HCT116 (cell line): ENCODE results near the gene LRRC73. TPM values are rescaled to one million over a fixed set of nuclear protein-coding genes. Genes with fewer than 3 reads are reported as not detected.

ENCODE experiments used
- ATAC-seq: fragments of 200-7000 bp; cut with Tn5 transposase; 2 replicates; pipeline ENCODE4 v1.9.1; 2020; ENCODE audit warnings: mild to moderate bottlenecking, moderate library complexity
- BruUV-seq: library from RNA; stranded (reverse); fragments of 400-500 nt; replicated peaks from 2 replicates; lab custom pipeline; 2021; lab: Mats Ljungman, UMichigan
- CTCF ChIA-PET: fragments of 300-600 bp; sonication (Branson Sonifier 250); formaldehyde crosslinking; loops from one replicate; lab custom pipeline; 2021; ENCODE audit warnings: antibody characterized with exemption; lab: Charles Lee
- POLR2A ChIA-PET: fragments of 300-600, 350-600 bp; sonication (Branson Sonifier 250); formaldehyde crosslinking; loops from one replicate; lab custom pipeline; 2021; ENCODE audit warnings: antibody characterized with exemption; lab: Charles Lee
- RAD21 ChIA-PET, 2 experiments: fragments of 300-600 bp; sonication (Branson Sonifier 250); formaldehyde crosslinking; loops; one replicate each; lab custom pipeline; 2023; ENCODE audit warnings: low total read pairs in 2 of 2; ENCODE audit not compliant: uncharacterized antibody in 2 of 2, unreplicated experiment in 2 of 2, low non-redundant PET in 1 of 2; lab: Charles Lee
- DNase-seq: peaks from one replicate; pipeline ENCODE4 v3.0.0-alpha.2; 2010; ENCODE audit warnings: low read depth, low spot score
- H2AFZ ChIP-seq: fragments of 200-600 bp; shearing (Covaris generic), sonication (generic); 2 replicates; pipeline ENCODE4 v1.6.1; 2017; ENCODE audit warnings: low read depth, mixed run types, mixed read lengths, antibody characterized with exemption, low read length; ENCODE audit not compliant: poor library complexity, severe bottlenecking
- H3K27ac ChIP-seq: 2 replicates; pipeline ENCODE4 v1.5.1; 2012; ENCODE audit warnings: low read depth, low read length
- H3K27me3 ChIP-seq: fragments of 200-600 bp; sonication (generic); 2 replicates; pipeline ENCODE4 v1.6.1; 2016; ENCODE audit warnings: mixed run types, low read length, mixed read lengths; ENCODE audit not compliant: insufficient read depth
- H3K36me3 ChIP-seq, 2 experiments: fragments of 200-500 bp in 1 of 2; fragments of 200-600 bp in 1 of 2; sonication (Bioruptor generic) in 1 of 2; sonication (generic) in 1 of 2; 2 replicates each; pipeline versions ENCODE4 v1.5.1 to v1.6.1; 2014 to 2016; ENCODE audit warnings: low read length in 2 of 2, inconsistent platforms in 1 of 2, mixed read lengths in 1 of 2, mixed run types in 1 of 2; ENCODE audit not compliant: insufficient read depth in 2 of 2, control insufficient read depth in 1 of 2
- H3K4me1 ChIP-seq, 2 experiments: fragments of 200-600 bp in 1 of 2; sonication (generic) in 1 of 2; 2 replicates each; pipeline versions ENCODE4 v1.5.1 to v1.6.1; 2012 to 2017; ENCODE audit warnings: low read length in 2 of 2, inconsistent platforms in 1 of 2, mild to moderate bottlenecking in 1 of 2, mixed read lengths in 1 of 2, mixed run types in 1 of 2, moderate library complexity in 1 of 2; ENCODE audit not compliant: insufficient read depth in 2 of 2, control insufficient read depth in 1 of 2
- H3K4me2 ChIP-seq: fragments of 200-600 bp; sonication (generic); 2 replicates; pipeline ENCODE4 v1.6.1; 2017; ENCODE audit warnings: mixed run types, low read length, mixed read lengths
- H3K4me3 ChIP-seq, 2 experiments: fragments of 200-600 bp in 1 of 2; sonication (generic) in 1 of 2; replicated peaks in 1 of 2; 2 replicates each; pipeline ENCODE4 v1.5.1; 2011 to 2016; ENCODE audit warnings: low read length in 2 of 2, control low read depth in 1 of 2, low read depth in 1 of 2, mild to moderate bottlenecking in 1 of 2, mixed read lengths in 1 of 2, mixed run types in 1 of 2
- H3K79me2 ChIP-seq: fragments of 200-600 bp; sonication (generic); 2 replicates; pipeline ENCODE4 v1.6.1; 2017; ENCODE audit warnings: mild to moderate bottlenecking, mixed run types, low read length, moderate library complexity, mixed read lengths; ENCODE audit not compliant: insufficient read depth
- H3K9ac ChIP-seq: fragments of 200-600 bp; sonication (generic); 2 replicates; pipeline ENCODE4 v1.6.1; 2016; ENCODE audit warnings: low read length, mixed read lengths
- H3K9me2 ChIP-seq: fragments of 200-600 bp; sonication (generic), shearing (Covaris generic); 2 replicates; pipeline ENCODE4 v1.6.1; 2017; ENCODE audit warnings: mixed run types, mild to moderate bottlenecking, moderate library complexity; ENCODE audit not compliant: insufficient read depth
- H3K9me3 ChIP-seq, 2 experiments: fragments of 200-500 bp in 1 of 2; fragments of 200-600 bp in 1 of 2; sonication (Bioruptor generic) in 1 of 2; sonication (generic) in 1 of 2; 2 replicates each; pipeline ENCODE4 v1.6.1; 2014 to 2017; ENCODE audit warnings: low read length in 2 of 2, mixed read lengths in 2 of 2, inconsistent platforms in 1 of 2, low read depth in 1 of 2, mild to moderate bottlenecking in 1 of 2, mixed run types in 1 of 2, moderate library complexity in 1 of 2; ENCODE audit not compliant: control insufficient read depth in 1 of 2, insufficient read depth in 1 of 2
- H4K20me1 ChIP-seq: fragments of 200-600 bp; sonication (generic), shearing (Covaris generic); 2 replicates; pipeline ENCODE4 v1.6.1; 2017; ENCODE audit warnings: mixed run types, mild to moderate bottlenecking, moderate library complexity; ENCODE audit not compliant: insufficient read depth
- ATF3 ChIP-seq: IDR thresholded peaks from 2 replicates; pipeline ENCODE4 v1.6.1; 2012
- CEBPB ChIP-seq: IDR thresholded peaks from 2 replicates; pipeline ENCODE4 v1.6.1; 2012; ENCODE audit warnings: low read depth
- EZH2 ChIP-seq: fragments of 200-600 bp; sonication (generic); IDR thresholded peaks from 2 replicates; pipeline ENCODE4 v1.6.1; 2017; ENCODE audit warnings: antibody characterized with exemption, mixed run types
- EZH2phosphoT487 ChIP-seq: fragments of 200-600 bp; IDR thresholded peaks from 2 replicates; pipeline ENCODE4 v1.6.1; 2018; ENCODE audit warnings: antibody characterized with exemption, borderline replicate concordance
- FOSL1 ChIP-seq: IDR thresholded peaks from 2 replicates; pipeline ENCODE4 v1.6.1; 2012; ENCODE audit warnings: low read depth
- JUND ChIP-seq: IDR thresholded peaks from 2 replicates; pipeline ENCODE4 v1.6.1; 2012
- RAD21 ChIP-seq: IDR thresholded peaks from 2 replicates; pipeline ENCODE4 v1.6.1; 2012; ENCODE audit warnings: low read depth, mild to moderate bottlenecking
- SP1 ChIP-seq: IDR thresholded peaks from 2 replicates; pipeline ENCODE4 v1.6.1; 2012; ENCODE audit warnings: low read depth
- SRF ChIP-seq: IDR thresholded peaks from 2 replicates; pipeline ENCODE4 v1.6.1; 2012; ENCODE audit warnings: low read depth
- TCF7L2 ChIP-seq: IDR thresholded peaks from 2 replicates; pipeline ENCODE4 v1.7.0; 2011; ENCODE audit warnings: borderline replicate concordance, inconsistent platforms; ENCODE audit not compliant: insufficient read depth, insufficient read length; ENCODE audit errors: extremely low read depth
- YY1 ChIP-seq: IDR thresholded peaks from 2 replicates; pipeline ENCODE4 v1.6.1; 2011; ENCODE audit warnings: low read length, low read depth, moderate library complexity, mild to moderate bottlenecking; ENCODE audit not compliant: insufficient replicate concordance; ENCODE audit errors: extremely low read depth
- ZNF274 ChIP-seq: fragments of 200-500 bp; sonication (Bioruptor generic); IDR thresholded peaks from 2 replicates; pipeline ENCODE4 v1.6.1; 2014; ENCODE audit warnings: mild to moderate bottlenecking, low read depth, low read length, inconsistent platforms
- intact Hi-C: fragments of 100-400 bp; cut with micrococcal nuclease; formaldehyde crosslinking; loops from 2 replicates; pipeline ENCODE4 v1.10.0; 2022
- total RNA-seq: library from RNA; stranded (reverse); gene quantifications from one replicate; pipeline ENCODE4 v1.2.1, GENCODE V29; 2021; ENCODE audit not compliant: unreplicated experiment
- TF ChIP-seq, protein P1 (sequence below): IDR thresholded peaks from 2 replicates; pipeline ENCODE4 v1.6.1; 2011; ENCODE audit warnings: mild to moderate bottlenecking, low read length, moderate library complexity; ENCODE audit not compliant: insufficient replicate concordance; ENCODE audit errors: extremely low read depth

The LRRC73 gene
- total RNA-seq, 1 experiment from 2014 or later = 1.2 TPM

DNA sequence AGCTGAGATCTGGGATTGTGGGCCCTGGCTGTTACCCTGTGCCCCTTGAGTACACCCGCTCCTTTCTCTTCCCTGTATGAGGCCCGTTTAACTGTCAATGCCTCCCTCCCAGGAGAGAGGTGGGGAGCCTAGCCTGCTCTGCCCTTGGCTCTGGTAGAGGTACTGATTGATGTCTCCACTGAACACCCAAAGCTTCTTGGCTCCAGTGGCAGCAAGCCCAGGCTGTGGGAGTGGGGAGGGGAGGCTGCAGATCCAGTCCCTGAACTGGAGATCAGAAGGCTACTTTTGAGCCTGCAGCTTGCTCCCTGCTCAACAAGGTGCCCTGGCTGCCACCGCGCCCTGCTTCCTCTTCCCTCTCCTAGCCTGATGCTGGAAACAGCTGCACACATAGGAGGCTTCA, 7.5 kb downstream of the LRRC73 start:
- H3K9me3 ChIP-seq = no peaks in the 10 kb centered on the region
- H3K4me2 ChIP-seq = no peak overlapping the region
- no peak for ATAC-seq
- H3K9me2 ChIP-seq = no peaks in the 10 kb centered on the region
- H2AFZ ChIP-seq = no peak overlapping the region
- CTCF ChIA-PET = interaction anchor here (1.9 kb wide), 1 partner anchor 45 kb away, joined by 4 read pairs; no protein-coding TSS in a partner anchor
- H3K79me2 ChIP-seq = peaks cover 6% of the 10 kb centered on the region; the same call in 1 of the 2 replicates
- peaks cover 11 to 42% of the 10 kb centered on the region in 2 experiments; a peak in 3 of 4 replicates for H3K36me3 ChIP-seq
- no peaks in the 10 kb centered on the region for H3K27me3 ChIP-seq
- no peak overlapping the region for H3K9ac ChIP-seq
- intact Hi-C loops = loop anchor here (10.0 kb wide), 1 partner anchor 138 kb away; the partner anchor contains the start of gene ZNF318
- TF ChIP-seq EZH2 (no peak), ZNF274 (no peak), CEBPB (no peak)
- TF ChIP-seq, protein P1, sequence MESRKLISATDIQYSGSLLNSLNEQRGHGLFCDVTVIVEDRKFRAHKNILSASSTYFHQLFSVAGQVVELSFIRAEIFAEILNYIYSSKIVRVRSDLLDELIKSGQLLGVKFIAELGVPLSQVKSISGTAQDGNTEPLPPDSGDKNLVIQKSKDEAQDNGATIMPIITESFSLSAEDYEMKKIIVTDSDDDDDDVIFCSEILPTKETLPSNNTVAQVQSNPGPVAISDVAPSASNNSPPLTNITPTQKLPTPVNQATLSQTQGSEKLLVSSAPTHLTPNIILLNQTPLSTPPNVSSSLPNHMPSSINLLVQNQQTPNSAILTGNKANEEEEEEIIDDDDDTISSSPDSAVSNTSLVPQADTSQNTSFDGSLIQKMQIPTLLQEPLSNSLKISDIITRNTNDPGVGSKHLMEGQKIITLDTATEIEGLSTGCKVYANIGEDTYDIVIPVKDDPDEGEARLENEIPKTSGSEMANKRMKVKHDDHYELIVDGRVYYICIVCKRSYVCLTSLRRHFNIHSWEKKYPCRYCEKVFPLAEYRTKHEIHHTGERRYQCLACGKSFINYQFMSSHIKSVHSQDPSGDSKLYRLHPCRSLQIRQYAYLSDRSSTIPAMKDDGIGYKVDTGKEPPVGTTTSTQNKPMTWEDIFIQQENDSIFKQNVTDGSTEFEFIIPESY = no peak
- H4K20me1 ChIP-seq = no peaks in the 10 kb centered on the region
- BruUV-seq = no TSS peak
- no peak overlapping the region for H3K4me3 ChIP-seq
- POLR2A ChIA-PET = no interaction called here
- RAD21 ChIA-PET = no interaction called here
- no peak overlapping the region for H3K27ac ChIP-seq
- peaks cover 0 to 9% of the 10 kb centered on the region in 2 experiments; a peak in 1 of 4 replicates for H3K4me1 ChIP-seq
- no peak for DNase-seq

DNA sequence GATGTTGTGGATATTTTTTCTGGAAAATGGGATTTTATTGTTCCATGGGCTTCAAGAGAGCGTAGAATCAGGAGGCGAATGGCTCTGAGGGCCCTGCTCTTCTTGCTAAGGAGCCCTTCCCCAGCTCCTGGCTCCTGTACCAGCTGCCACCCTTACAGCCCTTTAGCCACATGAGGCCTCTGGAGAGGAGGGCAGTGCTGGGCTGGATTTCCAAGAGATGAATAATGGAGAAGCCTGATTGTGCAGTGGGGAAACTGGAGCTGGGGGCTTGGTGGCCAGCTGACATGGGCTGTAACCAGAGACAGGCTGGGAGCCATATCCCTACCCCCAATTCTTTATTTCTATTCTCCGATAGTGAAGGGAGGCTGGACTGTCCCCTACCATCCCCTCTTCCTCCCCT, 9.2 kb downstream of the LRRC73 start:
- peaks cover 19% of the 10 kb centered on the region for H3K79me2 ChIP-seq
- no peaks in the 10 kb centered on the region for H3K9me2 ChIP-seq
- H2AFZ ChIP-seq = no peak overlapping the region
- no peaks in the 10 kb centered on the region for H3K27me3 ChIP-seq
- peaks cover 11 to 48% of the 10 kb centered on the region in 2 experiments; a peak in 3 of 4 replicates for H3K36me3 ChIP-seq
- H3K9me3 ChIP-seq = no peaks in the 10 kb centered on the region
- peaks cover 13 to 14% of the 10 kb centered on the region in 2 experiments for H3K4me1 ChIP-seq
- ATAC-seq (no peak), DNase-seq (no peak)
- ChIA-PET POLR2A (interaction anchor here (0.6 kb wide), 2 partner anchors 24 to 475 kb away, joined by 3 to 4 read pairs; partner anchors contain the start of gene TJAP1), CTCF (interaction anchor here (1.2 kb wide), 1 partner anchor 8 kb away, joined by 3 read pairs; no protein-coding TSS in a partner anchor), RAD21 (interaction anchor here in 1 of 2 experiments (0.7 kb wide), 1 partner anchor 55 kb away, joined by 3 read pairs; no protein-coding TSS in a partner anchor)
- no peak overlapping the region for H3K27ac ChIP-seq
- no peak overlapping the region for H3K4me2 ChIP-seq
- no peak overlapping the region for H3K9ac ChIP-seq
- no TSS peak for BruUV-seq
- H4K20me1 ChIP-seq = no peaks in the 10 kb centered on the region
- no peak overlapping the region for H3K4me3 ChIP-seq
- intact Hi-C loops = loop anchor here (10.0 kb wide), 1 partner anchor 136 kb away; the partner anchor contains the start of gene ZNF318
- TF ChIP-seq RAD21 = no peak
- TF ChIP-seq FOSL1 = no peak
- no peak for TF ChIP-seq JUND
- TF ChIP-seq SP1 = no peak
- no peak for TF ChIP-seq TCF7L2
- TF ChIP-seq, protein P1 = no peak
- TF ChIP-seq YY1 = no peak
- TF ChIP-seq ATF3 = no peak
- TF ChIP-seq EZH2phosphoT487 = no peak
- no peak for TF ChIP-seq ZNF274
- no peak for TF ChIP-seq SRF
- TF ChIP-seq EZH2 = no peak
